NCI-H1417 (cell line): ENCODE data around the gene FGF2.
A peak's percentile ranks its signal among the peaks of the same experiment; 100 is the strongest.
"Not testable (repeated sequence)": the region's sequence is repeated elsewhere in the genome, so short reads cannot be mapped to it uniquely, and the experiment has no call there.

Experiments used
- DNase-seq, 3 experiments: peaks; one replicate each; lab custom pipeline; 2025; lab: John Stamatoyannopoulos, UW

FGF2 gene

GRCh38 chr4:122812823-122813222, 13.8 kb upstream of the FGF2 start:
- not testable (repeated sequence) for DNase-seq

GRCh38 chr4:122814426-122814825, 12.2 kb upstream of the FGF2 start:
- DNase-seq, result no peak

- DNase-seq, result no peak
These were observed 11.4 kb upstream of the FGF2 start for GRCh38 chr4:122815248-122815647.

- no peak for DNase-seq
These were observed 10.2 kb upstream of the FGF2 start for GRCh38 chr4:122816476-122816875.

- DNase-seq, result no peak
These were observed 6.8 kb upstream of the FGF2 start for GRCh38 chr4:122819708-122820449.

GRCh38 chr4:122821092-122821491, 5.5 kb upstream of the FGF2 start:
- DNase-seq, result no peak

- no peak for DNase-seq
These were observed 4.2 kb upstream of the FGF2 start for GRCh38 chr4:122822466-122822865.

GRCh38 chr4:122823476-122823875, 3.2 kb upstream of the FGF2 start:
- no peak for DNase-seq

GRCh38 chr4:122824616-122825015, 2.0 kb upstream of the FGF2 start:
- DNase-seq, result no peak

- no peak for DNase-seq
These were observed 528 bp upstream of the FGF2 start for GRCh38 chr4:122826079-122826527.

GRCh38 chr4:122827258-122827878, 737 bp downstream of the FGF2 start:
- peak in 2 of 3 experiments; percentile 76 to 79 for DNase-seq

- DNase-seq, result peak in 2 of 3 experiments; percentile 53 to 69
These were observed 1.4 kb downstream of the FGF2 start for GRCh38 chr4:122827879-122828601.

GRCh38 chr4:122830426-122831095, 3.9 kb downstream of the FGF2 start:
- DNase-seq, result no peak

GRCh38 chr4:122831515-122832196, 5.0 kb downstream of the FGF2 start:
- peak in 2 of 3 experiments; percentile 24 to 76 for DNase-seq

GRCh38 chr4:122832732-122833131, 6.1 kb downstream of the FGF2 start:
- DNase-seq, result no peak

- DNase-seq, result no peak
These were observed 7.4 kb downstream of the FGF2 start for GRCh38 chr4:122833999-122834398.

- no peak for DNase-seq
These were observed 10.3 kb downstream of the FGF2 start for GRCh38 chr4:122836941-122837340.

- no peak for DNase-seq
These were observed 11.4 kb downstream of the FGF2 start for GRCh38 chr4:122838034-122838433.

- no peak for DNase-seq
These were observed 15.8 kb downstream of the FGF2 start for GRCh38 chr4:122842392-122842791.

- no peak for DNase-seq
These were observed 16.4 kb downstream of the FGF2 start for GRCh38 chr4:122842984-122843531.

- not testable (repeated sequence) for DNase-seq
These were observed 17.8 kb downstream of the FGF2 start for GRCh38 chr4:122844391-122844790.
